DND-41 (cell line): ENCODE results near the gene LIN54.

Experiments used
- ATAC-seq: fragments of 200-7000 bp; cut with Tn5 transposase; 3 replicates; pipeline ENCODE4 v1.9.1; 2021; ENCODE audit warnings: low read depth; ENCODE audit not compliant: insufficient read depth
- DNase-seq: peaks from one replicate; pipeline ENCODE4 v3.0.0-alpha.2; 2020
- H2AFZ ChIP-seq: 2 replicates; pipeline ENCODE4 v1.6.0; 2012; ENCODE audit warnings: low read depth, low read length
- H3K27ac ChIP-seq: 2 replicates; pipeline ENCODE4 v1.5.1; 2012; ENCODE audit warnings: low read length, inconsistent platforms
- H3K27me3 ChIP-seq: fragments of 200-600 bp; sonication (generic); 2 replicates; pipeline ENCODE4 v1.6.0; 2012; ENCODE audit warnings: low read length, mild to moderate bottlenecking, inconsistent platforms; ENCODE audit not compliant: insufficient read depth, poor library complexity
- H3K36me3 ChIP-seq: 2 replicates; pipeline ENCODE4 v1.5.1; 2012; ENCODE audit warnings: low read length, inconsistent platforms; ENCODE audit not compliant: insufficient read depth
- H3K4me1 ChIP-seq: 2 replicates; pipeline ENCODE4 v1.5.1; 2012; ENCODE audit warnings: mild to moderate bottlenecking, low read length; ENCODE audit not compliant: insufficient read depth
- H3K4me2 ChIP-seq: 2 replicates; pipeline ENCODE4 v1.6.0; 2012; ENCODE audit warnings: mild to moderate bottlenecking, moderate library complexity, low read length, inconsistent platforms; ENCODE audit not compliant: insufficient read depth
- H3K4me3 ChIP-seq, 2 experiments: fragments of 200-600 bp in 1 of 2; shearing (Covaris generic) in 1 of 2; 2 replicates each; pipeline ENCODE4 v1.5.1; 2012 to 2016; ENCODE audit warnings: inconsistent platforms in 2 of 2, low read length in 2 of 2, mild to moderate bottlenecking in 2 of 2, low read depth in 1 of 2, moderate library complexity in 1 of 2
- H3K79me2 ChIP-seq: 2 replicates; pipeline ENCODE4 v1.6.0; 2012; ENCODE audit warnings: low read length, inconsistent platforms; ENCODE audit not compliant: insufficient read depth
- H3K9ac ChIP-seq: 2 replicates; pipeline ENCODE4 v1.6.0; 2012; ENCODE audit warnings: low read depth, mild to moderate bottlenecking, inconsistent platforms, low read length, moderate library complexity
- H3K9me3 ChIP-seq: 2 replicates; pipeline ENCODE4 v1.5.1; 2012; ENCODE audit warnings: low read length, moderate library complexity, mild to moderate bottlenecking, inconsistent platforms; ENCODE audit not compliant: insufficient read depth, severe bottlenecking
- H4K20me1 ChIP-seq: 2 replicates; pipeline ENCODE4 v1.6.0; 2012; ENCODE audit warnings: low read length; ENCODE audit not compliant: insufficient read depth
- EZH2 ChIP-seq: IDR thresholded peaks from 3 replicates; pipeline ENCODE4 v1.6.1; 2012; ENCODE audit warnings: borderline replicate concordance, low read depth, mild to moderate bottlenecking, moderate library complexity, low read length, inconsistent platforms; ENCODE audit not compliant: severe bottlenecking
- TF ChIP-seq, protein P1 (sequence below): IDR thresholded peaks from 2 replicates; pipeline ENCODE4 v1.5.1; 2012; ENCODE audit warnings: borderline replicate concordance, low read length, moderate library complexity, mild to moderate bottlenecking; ENCODE audit not compliant: poor library complexity, severe bottlenecking; ENCODE audit errors: extremely low read depth

LIN54 gene

GRCh38 chr4:83012687-83013419 is 2.2 kb upstream of the LIN54 start:
- peak; percentile 97 for DNase-seq
- H3K36me3 ChIP-seq = no peaks in the 10 kb centered on the region; the same call in 1 of the 2 replicates
- peaks cover 3% of the 10 kb centered on the region; the same call in 1 of the 2 replicates for H4K20me1 ChIP-seq
- H3K27me3 ChIP-seq = no peaks in the 10 kb centered on the region
- peak overlapping the region; percentile 78 to 85 for H3K4me3 ChIP-seq
- peak overlapping the region; percentile 83 for H3K4me2 ChIP-seq
- peak overlapping the region; percentile 98 for H3K9ac ChIP-seq
- peak overlapping the region; percentile 70 for H2AFZ ChIP-seq
- H3K27ac ChIP-seq = peak overlapping the region; percentile 85
- TF ChIP-seq, protein P1, sequence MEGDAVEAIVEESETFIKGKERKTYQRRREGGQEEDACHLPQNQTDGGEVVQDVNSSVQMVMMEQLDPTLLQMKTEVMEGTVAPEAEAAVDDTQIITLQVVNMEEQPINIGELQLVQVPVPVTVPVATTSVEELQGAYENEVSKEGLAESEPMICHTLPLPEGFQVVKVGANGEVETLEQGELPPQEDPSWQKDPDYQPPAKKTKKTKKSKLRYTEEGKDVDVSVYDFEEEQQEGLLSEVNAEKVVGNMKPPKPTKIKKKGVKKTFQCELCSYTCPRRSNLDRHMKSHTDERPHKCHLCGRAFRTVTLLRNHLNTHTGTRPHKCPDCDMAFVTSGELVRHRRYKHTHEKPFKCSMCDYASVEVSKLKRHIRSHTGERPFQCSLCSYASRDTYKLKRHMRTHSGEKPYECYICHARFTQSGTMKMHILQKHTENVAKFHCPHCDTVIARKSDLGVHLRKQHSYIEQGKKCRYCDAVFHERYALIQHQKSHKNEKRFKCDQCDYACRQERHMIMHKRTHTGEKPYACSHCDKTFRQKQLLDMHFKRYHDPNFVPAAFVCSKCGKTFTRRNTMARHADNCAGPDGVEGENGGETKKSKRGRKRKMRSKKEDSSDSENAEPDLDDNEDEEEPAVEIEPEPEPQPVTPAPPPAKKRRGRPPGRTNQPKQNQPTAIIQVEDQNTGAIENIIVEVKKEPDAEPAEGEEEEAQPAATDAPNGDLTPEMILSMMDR = peak; percentile 55
- no peak for TF ChIP-seq EZH2
- no peaks in the 10 kb centered on the region for H3K9me3 ChIP-seq
- peaks cover 47% of the 10 kb centered on the region for H3K79me2 ChIP-seq
- ATAC-seq = peak; percentile 77
- peaks cover 36% of the 10 kb centered on the region for H3K4me1 ChIP-seq

- ATAC-seq = peak; percentile 1; the same call in 1 of the 3 replicates
- Histone ChIP-seq H3K4me3 (peak overlapping the region; percentile 78 to 85), H2AFZ (peak overlapping the region; percentile 70), H4K20me1 (peaks cover 7% of the 10 kb centered on the region; the same call in 1 of the 2 replicates), H3K27ac (peak overlapping the region; percentile 85), H3K4me2 (peak overlapping the region; percentile 78), H3K27me3 (no peaks in the 10 kb centered on the region), H3K9me3 (no peaks in the 10 kb centered on the region), H3K4me1 (peaks cover 42% of the 10 kb centered on the region), H3K36me3 (no peaks in the 10 kb centered on the region; the same call in 1 of the 2 replicates), H3K79me2 (peaks cover 53% of the 10 kb centered on the region), H3K9ac (peak overlapping the region; percentile 98)
- TF ChIP-seq EZH2 = no peak
- TF ChIP-seq, protein P1 = no peak
- peak; percentile 45 for DNase-seq
These were observed 1.6 kb upstream of the LIN54 start for GRCh38 chr4:83012200-83012686.

DNA sequence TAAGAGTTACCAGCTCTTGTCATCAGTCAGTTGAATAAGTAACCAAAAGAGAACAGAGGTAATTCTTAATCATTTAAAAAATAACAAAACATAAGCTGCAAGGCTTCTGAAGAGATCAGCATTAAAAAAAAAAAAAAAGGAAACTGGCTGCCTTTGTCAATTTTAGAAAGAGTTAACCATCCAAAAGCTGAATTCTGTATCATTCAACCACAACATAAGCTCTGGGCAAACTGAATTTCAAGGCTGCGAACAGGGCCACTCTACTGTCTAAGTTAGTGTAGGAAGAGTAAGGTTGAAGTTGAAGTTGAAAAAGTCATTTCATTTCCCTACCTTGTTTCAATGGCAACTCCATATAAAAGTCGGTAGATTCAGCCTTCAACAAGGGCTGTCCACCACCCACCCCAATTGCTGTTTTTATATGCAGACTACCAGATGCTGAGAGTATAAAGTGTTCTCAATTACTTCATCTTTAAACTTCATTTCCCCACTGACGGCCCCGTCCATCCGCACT is 1.1 kb upstream of the LIN54 start:
- DNase-seq = peak; percentile 41
- TF ChIP-seq, protein P1 = no peak
- no peak for TF ChIP-seq EZH2
- H3K9ac ChIP-seq = peak overlapping the region; percentile 98
- H4K20me1 ChIP-seq = peaks cover 7% of the 10 kb centered on the region; the same call in 1 of the 2 replicates
- H3K27ac ChIP-seq = peak overlapping the region; percentile 85
- H3K79me2 ChIP-seq = peaks cover 58% of the 10 kb centered on the region
- H3K4me3 ChIP-seq = peak overlapping the region; percentile 78 to 85
- H3K27me3 ChIP-seq = no peaks in the 10 kb centered on the region
- peak overlapping the region; percentile 78 for H3K4me2 ChIP-seq
- H2AFZ ChIP-seq = peak overlapping the region; percentile 70
- ATAC-seq = peak; percentile 10; the same call in 2 of the 3 replicates
- H3K36me3 ChIP-seq = no peaks in the 10 kb centered on the region; the same call in 1 of the 2 replicates
- no peaks in the 10 kb centered on the region for H3K9me3 ChIP-seq
- peaks cover 43% of the 10 kb centered on the region for H3K4me1 ChIP-seq
